Prostate gland (tissue), 2 donors: ENCODE results near the gene PLPP6.

Experiments used
- CTCF ChIP-seq, 4 experiments: fragments of 200-600 bp in 2 of 4; fragments of 450-650 bp in 2 of 4; sonication (generic) in 2 of 4; IDR thresholded peaks; 1 replicate in 3 of 4; 2 replicates in 1 of 4; pipeline ENCODE4 v1.5.1; 2016 to 2019; ENCODE audit warnings: antibody characterized with exemption in 4 of 4, mild to moderate bottlenecking in 2 of 4, moderate library complexity in 2 of 4
- POLR2A ChIP-seq: fragments of 450-650 bp; IDR thresholded peaks from one replicate; pipeline ENCODE4 v1.6.1; 2016; ENCODE audit warnings: antibody characterized with exemption, mild to moderate bottlenecking
- POLR2AphosphoS5 ChIP-seq: sonication (generic); formaldehyde crosslinking; IDR thresholded peaks from one replicate; pipeline ENCODE4 v1.6.1; 2017; ENCODE audit warnings: antibody characterized with exemption

GRCh38 chr9:4615778-4616177 is 46.3 kb upstream of the PLPP6 start:
- TF ChIP-seq CTCF (IDR thresholded peaks at IDR 0.05) (no peak), POLR2AphosphoS5 (no peak), POLR2A (no peak)
